Activated B cell treated with CpG ODN at 0.5 μM for 24 hours (primary cell): ENCODE data around the gene TENM4. TPM values are rescaled to one million over a fixed set of nuclear protein-coding genes. Genes with fewer than 3 reads are reported as not detected.

Experiments
- ATAC-seq: fragments of 200-7000 bp; cut with Tn5 transposase; one replicate; pipeline ENCODE4 v1.10.0; 2021; ENCODE audit warnings: low read depth, mild to moderate bottlenecking, moderate library complexity
- CTCF ChIA-PET: fragments of 350-600 bp; sonication (Branson Sonifier 250); formaldehyde crosslinking; loops from one replicate; lab custom pipeline; 2021; ENCODE audit warnings: antibody characterized with exemption; lab: Charles Lee
- POLR2A ChIA-PET: fragments of 350-600 bp; sonication (Branson Sonifier 250); formaldehyde crosslinking; loops from one replicate; lab custom pipeline; 2021; ENCODE audit warnings: antibody characterized with exemption; lab: Charles Lee
- DNase-seq: peaks from one replicate; pipeline ENCODE4 v3.0.0; 2022
- H3K27ac Mint-ChIP-seq: one replicate; pipeline ENCODE4 v1.8.0; 2020; ENCODE audit warnings: mixed read lengths
- H3K27me3 Mint-ChIP-seq: one replicate; pipeline ENCODE4 v1.8.0; 2021; ENCODE audit warnings: mixed read lengths
- H3K36me3 Mint-ChIP-seq: one replicate; pipeline ENCODE4 v1.8.0; 2021; ENCODE audit warnings: low read depth, mixed read lengths
- H3K4me1 Mint-ChIP-seq: one replicate; pipeline ENCODE4 v1.8.0; 2021; ENCODE audit warnings: mixed read lengths
- H3K4me3 Mint-ChIP-seq: one replicate; pipeline ENCODE4 v1.8.0; 2020; ENCODE audit warnings: mild to moderate bottlenecking, mixed read lengths
- H3K9me3 Mint-ChIP-seq: one replicate; pipeline ENCODE4 v1.8.0; 2020; ENCODE audit warnings: mixed read lengths
- CTCF ChIP-seq: fragments of 200-600 bp; IDR thresholded peaks from one replicate; pipeline ENCODE4 v1.8.0; 2022; ENCODE audit warnings: antibody characterized with exemption, mild to moderate bottlenecking
- intact Hi-C: fragments of 100-400 bp; cut with micrococcal nuclease; formaldehyde crosslinking; loops from one replicate; pipeline ENCODE4 v1.15.1; 2024
- total RNA-seq: library from RNA; stranded (reverse); gene quantifications from 2 replicates; pipeline ENCODE4 v1.2.3, GENCODE V29; 2022

Gene TENM4
- total RNA-seq, 1 donor from 2014 or later = 2.4 TPM

GRCh38 chr11:79342236-79342635, 98.6 kb downstream of the TENM4 start:
- Mint-ChIP-seq H3K27me3 (peaks cover 2% of the 10 kb centered on the region), H3K36me3 (no peaks in the 10 kb centered on the region), H3K9me3 (no peaks in the 10 kb centered on the region), H3K4me1 (no peaks in the 10 kb centered on the region), H3K4me3 (no peak overlapping the region), H3K27ac (no peak overlapping the region)
- intact Hi-C loops = no loop called here
- ChIA-PET CTCF (no interaction called here), POLR2A (no interaction called here)
- TF ChIP-seq CTCF = no peak
- ATAC-seq = no peak
- no peak for DNase-seq

- CTCF ChIA-PET = no interaction called here
These were observed 100.3 kb downstream of the TENM4 start for GRCh38 chr11:79340535-79340934.

GRCh38 chr11:79336797-79337517, 103.9 kb downstream of the TENM4 start:
- no peak for ATAC-seq
- TF ChIP-seq CTCF = no peak
- DNase-seq = no peak
- ChIA-PET CTCF (no interaction called here), POLR2A (no interaction called here)
- H3K4me1 Mint-ChIP-seq = no peaks in the 10 kb centered on the region
- intact Hi-C loops = no loop called here
- H3K4me3 Mint-ChIP-seq = no peak overlapping the region
- no peaks in the 10 kb centered on the region for H3K9me3 Mint-ChIP-seq
- no peaks in the 10 kb centered on the region for H3K36me3 Mint-ChIP-seq
- peaks cover 3% of the 10 kb centered on the region for H3K27me3 Mint-ChIP-seq
- no peak overlapping the region for H3K27ac Mint-ChIP-seq

More at GRCh38 chr11:79340535-79340934, 100.3 kb downstream of the TENM4 start:
- Mint-ChIP-seq H3K4me1 (no peaks in the 10 kb centered on the region), H3K36me3 (no peaks in the 10 kb centered on the region), H3K27ac (no peak overlapping the region), H3K27me3 (peaks cover 2% of the 10 kb centered on the region), H3K9me3 (no peaks in the 10 kb centered on the region), H3K4me3 (no peak overlapping the region)
- ATAC-seq (no peak), DNase-seq (no peak)
- TF ChIP-seq CTCF = no peak
- POLR2A ChIA-PET = no interaction called here
- intact Hi-C loops = no loop called here

- TF ChIP-seq CTCF = no peak
- DNase-seq = no peak
- ATAC-seq = no peak
- CTCF ChIA-PET = no interaction called here
- POLR2A ChIA-PET = no interaction called here
- no peak overlapping the region for H3K27ac Mint-ChIP-seq
- no peak overlapping the region for H3K4me3 Mint-ChIP-seq
- H3K9me3 Mint-ChIP-seq = no peaks in the 10 kb centered on the region
- no peaks in the 10 kb centered on the region for H3K4me1 Mint-ChIP-seq
- H3K27me3 Mint-ChIP-seq = peaks cover 3% of the 10 kb centered on the region
- no peaks in the 10 kb centered on the region for H3K36me3 Mint-ChIP-seq
- intact Hi-C loops = no loop called here
These were observed 105.1 kb downstream of the TENM4 start for GRCh38 chr11:79335681-79336080.

- Mint-ChIP-seq H3K27ac (no peak overlapping the region), H3K4me3 (no peak overlapping the region), H3K36me3 (no peaks in the 10 kb centered on the region), H3K4me1 (no peaks in the 10 kb centered on the region), H3K27me3 (peaks cover 3% of the 10 kb centered on the region), H3K9me3 (no peaks in the 10 kb centered on the region)
- DNase-seq (no peak), ATAC-seq (no peak)
- intact Hi-C loops = no loop called here
- ChIA-PET CTCF (no interaction called here), POLR2A (no interaction called here)
- no peak for TF ChIP-seq CTCF
These were observed 107.5 kb downstream of the TENM4 start for GRCh38 chr11:79333355-79333754.
